ENCODE results near the gene ATP2A3. TPM values are rescaled to one million over a fixed set of nuclear protein-coding genes. Genes with fewer than 3 reads are reported as not detected.
A peak's percentile ranks its signal among the peaks of the same experiment; 100 is the strongest.

ATP2A3 gene
- total and polyA plus RNA-seq, 12 donors, result 1.3 to 29.1 (median 15.9) TPM

DNA sequence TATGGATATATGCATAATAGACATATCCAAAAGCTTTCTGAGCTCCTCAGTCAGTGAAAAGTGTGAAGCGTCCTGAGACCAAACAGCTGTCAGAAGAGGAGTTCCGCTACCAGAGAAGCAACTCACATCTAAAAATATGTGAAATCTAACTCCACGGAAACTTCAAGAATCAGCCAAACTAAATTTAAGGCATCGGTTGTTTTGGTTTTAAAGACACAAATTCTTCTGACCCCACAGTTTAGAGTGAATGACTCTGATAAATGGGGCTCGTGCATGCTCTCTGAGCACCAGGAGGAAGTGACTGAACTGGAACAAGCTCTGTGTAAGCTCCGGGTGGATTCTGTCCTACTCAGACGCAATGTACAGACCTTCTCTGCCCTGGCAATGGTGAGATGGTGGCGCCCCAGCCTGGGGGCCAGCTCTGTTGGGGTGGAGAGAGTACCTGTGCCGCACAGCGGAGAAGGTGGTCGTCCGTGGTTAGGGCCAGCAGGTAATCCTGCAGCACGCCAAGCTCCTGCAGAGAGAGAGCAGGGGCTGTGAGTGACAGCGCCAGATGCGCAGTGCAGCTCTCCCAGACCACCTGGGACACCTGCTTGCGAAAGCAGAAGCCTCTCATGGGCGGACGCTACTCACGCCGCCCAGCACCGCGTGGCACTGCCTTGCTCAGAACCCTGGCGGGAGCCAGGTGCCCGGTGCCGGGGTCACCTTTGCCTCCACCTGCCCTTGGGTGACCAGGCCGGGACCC lies 44.4 kb upstream of the ATP2A3 start:
- no peak for DNase-seq
- WGBS, 4 donors, result 81 to 86% (median 84%) methylated on average over 13 to 26 of the region's 26 CpGs
- Histone ChIP-seq H3K27me3 (no peaks in the 10 kb centered on the region), H3K4me3 (no peak overlapping the region), H3K36me3 (replicated peaks in 1 of 2) (peaks cover 0 to 74% of the 10 kb centered on the region in 2 donors), H3K9me3 (replicated peaks in 1 of 3) (no peaks in the 10 kb centered on the region), H3K4me1 (replicated peaks in 1 of 2) (peaks cover 0 to 8% of the 10 kb centered on the region in 2 donors), H3K27ac (peak overlapping the region in 2 of 5 donors; percentile 15 to 68)
- TF ChIP-seq, protein P1, sequence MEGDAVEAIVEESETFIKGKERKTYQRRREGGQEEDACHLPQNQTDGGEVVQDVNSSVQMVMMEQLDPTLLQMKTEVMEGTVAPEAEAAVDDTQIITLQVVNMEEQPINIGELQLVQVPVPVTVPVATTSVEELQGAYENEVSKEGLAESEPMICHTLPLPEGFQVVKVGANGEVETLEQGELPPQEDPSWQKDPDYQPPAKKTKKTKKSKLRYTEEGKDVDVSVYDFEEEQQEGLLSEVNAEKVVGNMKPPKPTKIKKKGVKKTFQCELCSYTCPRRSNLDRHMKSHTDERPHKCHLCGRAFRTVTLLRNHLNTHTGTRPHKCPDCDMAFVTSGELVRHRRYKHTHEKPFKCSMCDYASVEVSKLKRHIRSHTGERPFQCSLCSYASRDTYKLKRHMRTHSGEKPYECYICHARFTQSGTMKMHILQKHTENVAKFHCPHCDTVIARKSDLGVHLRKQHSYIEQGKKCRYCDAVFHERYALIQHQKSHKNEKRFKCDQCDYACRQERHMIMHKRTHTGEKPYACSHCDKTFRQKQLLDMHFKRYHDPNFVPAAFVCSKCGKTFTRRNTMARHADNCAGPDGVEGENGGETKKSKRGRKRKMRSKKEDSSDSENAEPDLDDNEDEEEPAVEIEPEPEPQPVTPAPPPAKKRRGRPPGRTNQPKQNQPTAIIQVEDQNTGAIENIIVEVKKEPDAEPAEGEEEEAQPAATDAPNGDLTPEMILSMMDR (IDR thresholded peaks at IDR 0.05), result no peak
- no peak for TF ChIP-seq POLR2A (IDR thresholded peaks at IDR 0.05)
- intact Hi-C loops (cut with DNase I), result loop anchor here in 1 of 2 donors (5.0 kb wide), 1 partner anchor 96 kb away; no protein-coding TSS in a partner anchor

DNA sequence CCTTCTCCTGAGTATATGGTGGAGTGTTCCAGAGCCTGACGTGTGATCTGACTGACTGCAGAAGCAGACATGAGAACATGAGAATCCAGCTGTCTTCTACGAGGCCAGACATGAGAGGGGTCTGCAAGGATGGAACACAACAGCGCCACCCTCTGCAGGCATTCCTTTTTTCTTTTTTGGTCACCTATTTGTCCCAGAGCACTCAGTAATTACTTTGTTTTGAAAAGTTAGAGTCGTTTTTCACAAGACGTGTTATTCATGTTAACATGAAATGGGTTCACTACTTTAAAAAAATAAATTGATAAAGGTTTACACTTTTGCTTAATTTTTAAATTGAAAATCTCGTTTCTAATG lies 43.8 kb upstream of the ATP2A3 start:
- no peak for DNase-seq
- Histone ChIP-seq H3K27me3 (no peaks in the 10 kb centered on the region), H3K27ac (peak overlapping the region in 2 of 5 donors; percentile 15 to 33), H3K9me3 (replicated peaks in 1 of 3) (no peaks in the 10 kb centered on the region), H3K4me1 (replicated peaks in 1 of 2) (peaks cover 0 to 8% of the 10 kb centered on the region in 2 donors), H3K4me3 (no peak overlapping the region), H3K36me3 (replicated peaks in 1 of 2) (peaks cover 0 to 69% of the 10 kb centered on the region in 2 donors)
- 68 to 76% (median 74%) methylated on average over 6 of the region's 6 CpGs for WGBS, 4 donors
- TF ChIP-seq, protein P1 (IDR thresholded peaks at IDR 0.05), result no peak
- no peak for TF ChIP-seq POLR2A (IDR thresholded peaks at IDR 0.05)
- intact Hi-C loops (cut with DNase I), result loop anchor here in 1 of 2 donors (5.0 kb wide), 1 partner anchor 96 kb away; no protein-coding TSS in a partner anchor

DNA sequence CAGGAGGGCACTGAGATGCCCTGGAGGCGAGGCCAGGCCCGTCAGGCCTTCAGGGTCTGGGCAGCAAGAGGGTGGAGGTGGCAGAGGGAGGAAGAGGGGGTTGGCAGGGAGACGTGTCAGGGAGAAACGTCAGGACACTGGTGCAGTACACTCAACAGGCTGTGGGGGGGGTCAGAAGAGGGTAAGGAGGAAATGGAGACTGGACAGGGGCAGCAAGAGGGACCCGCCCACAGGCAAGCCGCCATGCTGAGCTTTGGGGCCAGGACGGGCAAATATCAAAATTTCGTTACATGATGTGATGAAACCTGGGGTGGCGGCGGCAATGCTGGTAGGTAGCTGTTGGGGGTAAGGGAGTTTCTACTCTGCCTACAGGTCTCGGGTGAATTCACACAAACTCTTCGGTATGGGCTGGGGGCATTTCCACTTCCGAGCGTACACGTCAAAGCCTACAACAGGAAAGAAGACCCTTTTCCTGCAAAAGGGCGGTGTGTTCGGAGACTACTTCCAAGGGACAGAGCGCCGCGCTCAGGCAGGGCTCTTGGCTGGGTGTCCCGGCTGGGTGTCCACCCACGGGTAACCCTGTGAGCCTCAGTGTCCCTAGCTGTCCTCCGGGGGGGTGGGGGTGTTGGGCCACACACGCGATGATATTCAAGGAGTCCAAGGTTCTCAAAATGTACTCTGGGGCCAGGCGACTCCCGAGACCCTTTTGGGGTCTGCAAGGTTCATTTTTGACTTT lies 43.3 kb upstream of the ATP2A3 start:
- H3K4me3 ChIP-seq, result no peak overlapping the region
- no peaks in the 10 kb centered on the region for H3K9me3 ChIP-seq (replicated peaks in 1 of 3)
- H3K4me1 ChIP-seq (replicated peaks in 1 of 2), result peaks cover 0 to 8% of the 10 kb centered on the region in 2 donors
- no peak for DNase-seq
- H3K27me3 ChIP-seq, result no peaks in the 10 kb centered on the region
- H3K27ac ChIP-seq, result peak overlapping the region in 1 of 5 donors; percentile 33
- peaks cover 0 to 63% of the 10 kb centered on the region in 2 donors for H3K36me3 ChIP-seq (replicated peaks in 1 of 2)
- TF ChIP-seq, protein P1 (IDR thresholded peaks at IDR 0.05), result no peak
- TF ChIP-seq POLR2A (IDR thresholded peaks at IDR 0.05), result no peak
- intact Hi-C loops (cut with DNase I), result loop anchor here in 1 of 2 donors (5.0 kb wide), 1 partner anchor 95 kb away; no protein-coding TSS in a partner anchor
- 87 to 93% (median 91%) methylated on average over 19 to 27 of the region's 27 CpGs for WGBS, 4 donors

DNA sequence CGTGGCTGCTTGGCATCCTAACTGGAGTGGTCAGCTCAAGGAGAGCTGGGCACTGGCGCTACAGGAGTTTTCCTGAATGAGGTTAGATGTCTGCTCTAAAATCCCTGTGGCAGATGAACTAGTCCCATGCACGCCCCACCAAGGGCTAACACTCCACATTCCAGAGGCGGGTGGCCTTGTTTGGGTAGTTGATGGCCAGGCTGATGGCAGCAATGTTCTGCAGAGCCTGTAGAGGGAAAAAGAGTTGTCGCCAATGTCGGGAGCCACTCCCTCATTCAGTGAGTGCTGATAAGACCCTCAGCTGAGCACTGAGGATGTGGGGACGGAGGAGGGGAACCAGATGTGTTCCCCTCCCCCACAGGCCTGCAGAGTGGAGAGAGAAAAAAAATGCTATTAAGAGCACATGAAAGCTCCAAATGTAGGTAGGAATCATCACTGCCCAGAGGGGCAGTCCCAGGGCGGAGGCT lies 42.5 kb upstream of the ATP2A3 start:
- DNase-seq, result no peak
- Histone ChIP-seq H3K4me3 (no peak overlapping the region), H3K27me3 (no peaks in the 10 kb centered on the region), H3K4me1 (replicated peaks in 1 of 2) (peaks cover 0 to 8% of the 10 kb centered on the region in 2 donors), H3K9me3 (replicated peaks in 1 of 3) (no peaks in the 10 kb centered on the region), H3K27ac (no peak overlapping the region), H3K36me3 (replicated peaks in 1 of 2) (peaks cover 0 to 56% of the 10 kb centered on the region in 2 donors)
- TF ChIP-seq, protein P1 (IDR thresholded peaks at IDR 0.05), result no peak
- 85 to 88% (median 86%) methylated on average over 6 to 8 of the region's 8 CpGs for WGBS, 4 donors
- intact Hi-C loops (cut with DNase I), result loop anchor here in 1 of 2 donors (5.0 kb wide), 1 partner anchor 94 kb away; no protein-coding TSS in a partner anchor

Data from adrenal gland (tissue), 12 donors.